DOHH2 (cell line): ENCODE results near the gene ADGRG6.
A peak's percentile ranks its signal among the peaks of the same experiment; 100 is the strongest.

Experiments used
- H3F3A ChIP-seq: fragments of 200-600 bp; sonication (generic), shearing (Covaris generic); 2 replicates; pipeline ENCODE4 v1.6.0; 2016; ENCODE audit warnings: antibody characterized with exemption, mild to moderate bottlenecking; ENCODE audit not compliant: control insufficient read depth, insufficient read depth
- H3K27ac ChIP-seq: fragments of 200-600 bp; sonication (generic); 2 replicates; pipeline ENCODE4 v1.5.1; 2014; ENCODE audit warnings: low read depth, mild to moderate bottlenecking, low read length, moderate library complexity
- H3K27me3 ChIP-seq: fragments of 200-600 bp; sonication (generic); 2 replicates; pipeline ENCODE4 v1.6.1; 2014; ENCODE audit warnings: mild to moderate bottlenecking, low read length, mixed read lengths; ENCODE audit not compliant: control insufficient read depth
- H3K36me3 ChIP-seq: fragments of 200-600 bp; sonication (generic); 2 replicates; pipeline ENCODE4 v1.6.1; 2014; ENCODE audit warnings: mild to moderate bottlenecking, low read length, moderate library complexity, mixed read lengths; ENCODE audit not compliant: control insufficient read depth
- H3K4me1 ChIP-seq: fragments of 200-600 bp; sonication (generic); 2 replicates; pipeline ENCODE4 v1.6.1; 2014; ENCODE audit warnings: mild to moderate bottlenecking, low read length, mixed read lengths; ENCODE audit not compliant: control insufficient read depth
- H3K4me2 ChIP-seq: fragments of 200-600 bp; sonication (generic); 2 replicates; pipeline ENCODE4 v1.6.0; 2014; ENCODE audit warnings: mild to moderate bottlenecking, low read length, moderate library complexity
- H3K4me3 ChIP-seq: fragments of 200-600 bp; sonication (generic); 2 replicates; pipeline ENCODE4 v1.5.1; 2014; ENCODE audit warnings: mild to moderate bottlenecking, low read length, mixed read lengths
- H3K79me2 ChIP-seq: fragments of 200-600 bp; sonication (generic); 2 replicates; pipeline ENCODE4 v1.6.1; 2014; ENCODE audit warnings: mild to moderate bottlenecking, low read length, mixed read lengths; ENCODE audit not compliant: control insufficient read depth
- H3K9me2 ChIP-seq: fragments of 200-600 bp; sonication (generic); replicated peaks from 2 replicates; pipeline ENCODE4 v1.6.1; 2014; ENCODE audit warnings: mild to moderate bottlenecking, low read length, mixed read lengths; ENCODE audit not compliant: control insufficient read depth
- H3K9me3 ChIP-seq: fragments of 200-600 bp; sonication (generic); 2 replicates; pipeline ENCODE4 v1.6.1; 2014; ENCODE audit warnings: antibody characterized with exemption, low read length, mixed read lengths; ENCODE audit not compliant: control insufficient read depth, insufficient read depth
- H4K20me1 ChIP-seq: fragments of 200-600 bp; sonication (generic); 2 replicates; pipeline ENCODE4 v1.6.0; 2014; ENCODE audit warnings: low read depth, mild to moderate bottlenecking, antibody characterized with exemption, low read length, moderate library complexity; ENCODE audit not compliant: control insufficient read depth, insufficient read depth
- EZH2phosphoT487 ChIP-seq: fragments of 200-600 bp; sonication (generic); IDR thresholded peaks from 2 replicates; pipeline ENCODE4 v1.6.1; 2017; ENCODE audit warnings: borderline replicate concordance, mild to moderate bottlenecking, antibody characterized with exemption, low read length, moderate library complexity, mixed read lengths
- TF ChIP-seq, protein P1 (sequence below): fragments of 200-600 bp; sonication (generic); IDR thresholded peaks from one replicate; pipeline ENCODE4 v1.5.1; 2014; ENCODE audit warnings: antibody characterized with exemption, mild to moderate bottlenecking, low read depth, low read length; ENCODE audit not compliant: poor library complexity, severe bottlenecking

ADGRG6 gene

DNA sequence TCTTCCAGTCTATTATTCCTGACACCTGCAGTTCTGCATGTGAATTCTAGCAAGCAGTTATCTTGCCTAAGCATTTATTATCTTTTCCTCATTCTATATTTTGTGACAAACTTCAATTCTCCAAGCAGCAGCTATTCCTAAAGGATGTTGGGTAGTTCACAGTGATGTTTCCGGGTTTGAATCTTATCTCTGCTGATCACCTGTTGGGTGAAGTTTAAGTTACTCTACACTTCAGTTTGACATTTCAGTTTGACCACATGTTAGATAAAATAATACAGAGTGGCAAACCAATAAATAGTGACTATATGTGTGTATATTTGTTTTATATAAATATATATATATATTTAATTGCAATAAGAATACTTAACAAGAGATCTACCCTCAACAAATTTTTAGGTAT lies 168.6 kb downstream of the ADGRG6 start:
- Histone ChIP-seq H3K9me3 (no peaks in the 10 kb centered on the region), H3K4me1 (no peaks in the 10 kb centered on the region), H3K27ac (no peak overlapping the region), H3K36me3 (no peaks in the 10 kb centered on the region), H3K4me3 (no peak overlapping the region), H3F3A (no peaks in the 10 kb centered on the region), H3K27me3 (no peaks in the 10 kb centered on the region), H3K79me2 (no peaks in the 10 kb centered on the region), H3K9me2 (no peaks in the 10 kb centered on the region), H3K4me2 (no peak overlapping the region), H4K20me1 (no peaks in the 10 kb centered on the region)
- TF ChIP-seq EZH2phosphoT487 = no peak
- TF ChIP-seq, protein P1, sequence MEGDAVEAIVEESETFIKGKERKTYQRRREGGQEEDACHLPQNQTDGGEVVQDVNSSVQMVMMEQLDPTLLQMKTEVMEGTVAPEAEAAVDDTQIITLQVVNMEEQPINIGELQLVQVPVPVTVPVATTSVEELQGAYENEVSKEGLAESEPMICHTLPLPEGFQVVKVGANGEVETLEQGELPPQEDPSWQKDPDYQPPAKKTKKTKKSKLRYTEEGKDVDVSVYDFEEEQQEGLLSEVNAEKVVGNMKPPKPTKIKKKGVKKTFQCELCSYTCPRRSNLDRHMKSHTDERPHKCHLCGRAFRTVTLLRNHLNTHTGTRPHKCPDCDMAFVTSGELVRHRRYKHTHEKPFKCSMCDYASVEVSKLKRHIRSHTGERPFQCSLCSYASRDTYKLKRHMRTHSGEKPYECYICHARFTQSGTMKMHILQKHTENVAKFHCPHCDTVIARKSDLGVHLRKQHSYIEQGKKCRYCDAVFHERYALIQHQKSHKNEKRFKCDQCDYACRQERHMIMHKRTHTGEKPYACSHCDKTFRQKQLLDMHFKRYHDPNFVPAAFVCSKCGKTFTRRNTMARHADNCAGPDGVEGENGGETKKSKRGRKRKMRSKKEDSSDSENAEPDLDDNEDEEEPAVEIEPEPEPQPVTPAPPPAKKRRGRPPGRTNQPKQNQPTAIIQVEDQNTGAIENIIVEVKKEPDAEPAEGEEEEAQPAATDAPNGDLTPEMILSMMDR = no peak

DNA sequence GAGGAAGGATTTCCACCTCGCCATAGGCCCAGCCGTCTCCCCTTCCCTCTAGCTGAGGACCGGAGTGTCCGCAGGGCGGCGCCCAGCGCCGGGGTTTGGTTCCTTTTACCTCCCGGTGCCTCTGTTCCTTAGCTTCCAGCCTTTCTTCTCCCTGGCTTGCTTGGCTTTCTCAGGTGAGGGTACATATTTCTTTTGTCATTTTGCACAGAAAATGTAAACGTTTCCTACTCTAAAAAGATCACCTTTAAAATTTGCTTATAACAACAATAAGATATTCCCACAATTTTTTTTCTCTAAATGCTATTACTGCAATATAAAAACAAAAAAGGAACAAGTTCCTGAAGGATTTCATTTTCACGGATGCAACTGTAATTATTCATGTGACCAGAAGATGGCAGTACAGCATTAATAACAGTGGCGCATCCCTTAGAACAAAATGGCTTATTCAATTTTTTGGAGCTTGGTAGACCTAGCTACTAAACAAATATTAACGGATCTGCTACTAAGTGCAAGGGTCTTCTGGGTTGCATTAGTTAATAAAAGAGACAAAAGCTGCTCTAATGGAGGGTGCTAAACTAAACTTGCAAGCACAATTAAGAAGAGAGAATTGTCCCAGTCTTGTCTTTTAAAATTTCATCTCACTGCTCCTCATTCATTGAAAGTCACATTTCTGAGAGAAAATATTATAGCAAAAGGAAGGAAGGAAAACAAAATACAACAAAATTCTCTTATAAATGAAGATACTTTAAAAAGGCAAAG lies 172.9 kb downstream of the ADGRG6 start:
- Histone ChIP-seq H3K4me1 (no peaks in the 10 kb centered on the region), H3K36me3 (no peaks in the 10 kb centered on the region), H3F3A (no peaks in the 10 kb centered on the region), H4K20me1 (no peaks in the 10 kb centered on the region), H3K4me3 (no peak overlapping the region), H3K9me2 (no peaks in the 10 kb centered on the region), H3K79me2 (no peaks in the 10 kb centered on the region), H3K27ac (no peak overlapping the region), H3K9me3 (no peaks in the 10 kb centered on the region), H3K4me2 (no peak overlapping the region), H3K27me3 (no peaks in the 10 kb centered on the region)
- TF ChIP-seq EZH2phosphoT487 = no peak
- TF ChIP-seq, protein P1 = peak; percentile 83

DNA sequence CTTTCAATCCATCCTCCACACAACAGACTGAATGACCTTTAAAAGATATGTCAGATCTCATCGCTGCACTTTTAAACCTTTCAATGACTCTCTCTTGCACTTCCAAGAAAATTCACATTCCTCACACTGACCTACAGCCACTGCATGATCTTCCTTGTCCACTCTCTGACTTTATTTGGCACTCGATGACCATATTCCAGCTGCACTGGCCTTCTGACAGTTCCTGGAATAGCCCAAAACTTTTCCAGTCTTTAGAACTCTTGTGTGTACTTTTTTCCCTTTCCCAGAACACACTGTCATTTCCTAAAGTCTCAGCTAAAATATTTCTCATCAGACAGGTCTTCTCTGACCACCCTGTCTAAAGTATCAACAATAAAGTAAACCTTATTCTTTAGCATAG lies 174.6 kb downstream of the ADGRG6 start:
- Histone ChIP-seq H4K20me1 (no peaks in the 10 kb centered on the region), H3K79me2 (no peaks in the 10 kb centered on the region), H3K4me1 (no peaks in the 10 kb centered on the region), H3K4me3 (no peak overlapping the region), H3K9me3 (no peaks in the 10 kb centered on the region), H3K36me3 (no peaks in the 10 kb centered on the region), H3F3A (no peaks in the 10 kb centered on the region), H3K9me2 (no peaks in the 10 kb centered on the region), H3K4me2 (no peak overlapping the region), H3K27ac (no peak overlapping the region), H3K27me3 (no peaks in the 10 kb centered on the region)
- TF ChIP-seq, protein P1 = no peak
- no peak for TF ChIP-seq EZH2phosphoT487
